Panc1 (cell line): Measurements from ENCODE around the gene DOLK. TPM values are rescaled to one million over a fixed set of nuclear protein-coding genes. Genes with fewer than 3 reads are reported as not detected.

Experiments used
- ATAC-seq: fragments of 200-7000 bp; cut with Tn5 transposase; 2 replicates; pipeline ENCODE4 v1.9.1; 2020; ENCODE audit warnings: mild to moderate bottlenecking, moderate library complexity
- BruUV-seq: library from RNA; stranded (reverse); fragments of 400-500 nt; replicated peaks from 2 replicates; lab custom pipeline; 2021; lab: Mats Ljungman, UMichigan
- CTCF ChIA-PET: fragments of 300-600 bp; sonication (Branson Sonifier 250); formaldehyde crosslinking; loops from one replicate; lab custom pipeline; 2022; ENCODE audit warnings: antibody characterized with exemption; lab: Charles Lee
- POLR2A ChIA-PET: fragments of 300-600 bp; sonication (Branson Sonifier 250); formaldehyde crosslinking; loops from one replicate; lab custom pipeline; 2022; ENCODE audit warnings: antibody characterized with exemption; lab: Charles Lee
- DNase-seq: peaks from one replicate; pipeline ENCODE4 v3.0.0-alpha.2; 2010; ENCODE audit warnings: low read depth, low spot score
- H3K27ac ChIP-seq: 2 replicates; pipeline ENCODE4 v1.5.1; 2011; ENCODE audit warnings: mild to moderate bottlenecking, low read length, inconsistent platforms
- H3K27me3 ChIP-seq: fragments of 200-500 bp; sonication (Bioruptor generic); 2 replicates; pipeline ENCODE4 v1.6.0; 2014; ENCODE audit warnings: low read length, inconsistent platforms; ENCODE audit not compliant: control insufficient read depth, insufficient read depth
- H3K36me3 ChIP-seq: fragments of 200-500 bp; sonication (Bioruptor generic); 2 replicates; pipeline ENCODE4 v1.5.1; 2014; ENCODE audit warnings: inconsistent platforms, mild to moderate bottlenecking, low read length, moderate library complexity; ENCODE audit not compliant: control insufficient read depth, insufficient read depth
- H3K4me1 ChIP-seq: 2 replicates; pipeline ENCODE4 v1.5.1; 2011; ENCODE audit warnings: inconsistent platforms, mild to moderate bottlenecking, low read length, moderate library complexity; ENCODE audit not compliant: control insufficient read depth, insufficient read depth
- H3K4me3 ChIP-seq, 2 experiments: 2 replicates each; pipeline ENCODE4 v1.5.1; 2011 to 2012; ENCODE audit warnings: low read depth in 2 of 2, low read length in 2 of 2, mild to moderate bottlenecking in 2 of 2, inconsistent platforms in 1 of 2, moderate library complexity in 1 of 2
- H3K9me3 ChIP-seq: fragments of 200-500 bp; sonication (Bioruptor generic); 2 replicates; pipeline ENCODE4 v1.5.1; 2014; ENCODE audit warnings: low read depth, mild to moderate bottlenecking, inconsistent platforms, low read length, moderate library complexity; ENCODE audit not compliant: control insufficient read depth, insufficient read depth
- CTCF ChIP-seq: fragments of 450-650 bp; IDR thresholded peaks from 2 replicates; pipeline ENCODE4 v1.5.1; 2017; ENCODE audit warnings: mild to moderate bottlenecking
- POLR2AphosphoS5 ChIP-seq: IDR thresholded peaks from 2 replicates; pipeline ENCODE4 v1.6.1; 2012; ENCODE audit warnings: mild to moderate bottlenecking, low read depth, low read length, moderate library complexity
- REST ChIP-seq, 2 experiments: IDR thresholded peaks; 2 replicates each; pipeline ENCODE4 v1.6.1; 2011 to 2012; ENCODE audit warnings: low read depth in 2 of 2, control low read depth in 1 of 2, low read length in 1 of 2, mild to moderate bottlenecking in 1 of 2, moderate library complexity in 1 of 2; ENCODE audit not compliant: insufficient read depth in 1 of 2
- SIN3A ChIP-seq: IDR thresholded peaks from 2 replicates; pipeline ENCODE4 v1.6.1; 2012; ENCODE audit warnings: low read depth, mild to moderate bottlenecking, low read length, moderate library complexity, borderline replicate concordance; ENCODE audit not compliant: insufficient read depth
- TCF7L2 ChIP-seq: IDR thresholded peaks from 2 replicates; pipeline ENCODE4 v1.6.1; 2011; ENCODE audit warnings: mild to moderate bottlenecking, low read depth, low read length, inconsistent platforms
- in situ Hi-C: cut with HindIII; loops from 2 replicates; pipeline ENCODE4 v1.10.0; 2016; ENCODE audit warnings: low sequenced_read_pairs, low pct_unique_long_range_greater_than_20kb
- intact Hi-C: fragments of 100-400 bp; cut with micrococcal nuclease; formaldehyde crosslinking; loops from one replicate; pipeline ENCODE4 v1.10.0; 2022; ENCODE audit not compliant: unreplicated experiment
- total RNA-seq: library from RNA; stranded (reverse); gene quantifications from one replicate; pipeline ENCODE4 v1.2.1, GENCODE V29; 2021; ENCODE audit not compliant: unreplicated experiment

Gene DOLK
- total RNA-seq, 1 experiment from 2014 or later: 20.0 TPM

GRCh38 chr9:128936171-128936865 is 11.1 kb downstream of the DOLK start:
- no peak overlapping the region for H3K4me3 ChIP-seq
- no peaks in the 10 kb centered on the region for H3K27me3 ChIP-seq
- H3K36me3 ChIP-seq: no peaks in the 10 kb centered on the region
- TF ChIP-seq POLR2AphosphoS5 (no peak), TCF7L2 (no peak), REST (IDR thresholded peaks at IDR 0.05; ENCODE audit: insufficient read depth in 1 of 2, low read depth in 2 of 2, low read length in 1 of 2) (no peak), SIN3A (no peak), CTCF (no peak)
- ATAC-seq (no peak), DNase-seq (no peak)
- ChIA-PET CTCF (interaction anchor here (0.6 kb wide), 1 partner anchor 92 kb away, joined by 3 read pairs; the partner anchor contains the start of gene SH3GLB2), POLR2A (no interaction called here)
- no peaks in the 10 kb centered on the region for H3K4me1 ChIP-seq
- intact Hi-C loops (no loop called here), in situ Hi-C loops (no loop called here)
- BruUV-seq: no TSS peak
- H3K27ac ChIP-seq: no peak overlapping the region
- H3K9me3 ChIP-seq: no peaks in the 10 kb centered on the region

GRCh38 chr9:128933731-128934130 is 13.7 kb downstream of the DOLK start:
- DNase-seq (no peak), ATAC-seq (no peak)
- Histone ChIP-seq H3K4me3 (no peak overlapping the region), H3K9me3 (no peaks in the 10 kb centered on the region), H3K27me3 (no peaks in the 10 kb centered on the region), H3K27ac (no peak overlapping the region), H3K4me1 (no peaks in the 10 kb centered on the region), H3K36me3 (no peaks in the 10 kb centered on the region)
- in situ Hi-C loops (no loop called here), intact Hi-C loops (no loop called here)
- ChIA-PET CTCF (no interaction called here), POLR2A (no interaction called here)
- BruUV-seq: no TSS peak
- TF ChIP-seq SIN3A (no peak), CTCF (no peak), TCF7L2 (no peak), REST (IDR thresholded peaks at IDR 0.05; ENCODE audit: insufficient read depth in 1 of 2, low read depth in 2 of 2, low read length in 1 of 2) (no peak), POLR2AphosphoS5 (no peak)
